ENCODE data around the gene GRIK3.

Gene GRIK3

GRCh38 chr1:36761113-36761512 lies 273.2 kb downstream of the GRIK3 start:
- no peak for DNase-seq (ENCODE audit: low spot score)

GRCh38 chr1:36760081-36760480 lies 274.2 kb downstream of the GRIK3 start:
- DNase-seq (ENCODE audit: low spot score), result no peak

DNA sequence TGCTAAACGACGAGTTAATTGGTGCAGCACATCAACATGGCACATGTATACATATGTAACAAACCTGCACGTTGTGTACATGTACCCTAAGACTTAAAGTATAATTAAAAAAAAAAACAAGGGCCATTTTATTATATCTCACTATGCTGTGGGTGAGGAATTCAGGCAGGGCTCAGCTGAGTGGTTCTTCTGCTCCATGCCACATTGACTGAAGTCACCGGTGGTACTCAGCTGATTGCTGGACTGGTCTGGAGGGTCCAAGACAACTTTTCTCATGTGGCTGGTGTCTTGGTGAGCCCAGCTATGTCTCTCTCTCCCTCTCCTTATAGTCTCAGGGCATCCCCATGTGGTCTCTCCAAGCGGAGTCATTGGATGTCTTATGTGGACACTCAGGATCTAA lies 275.0 kb downstream of the GRIK3 start:
- no peak for DNase-seq (ENCODE audit: low spot score)

DNA sequence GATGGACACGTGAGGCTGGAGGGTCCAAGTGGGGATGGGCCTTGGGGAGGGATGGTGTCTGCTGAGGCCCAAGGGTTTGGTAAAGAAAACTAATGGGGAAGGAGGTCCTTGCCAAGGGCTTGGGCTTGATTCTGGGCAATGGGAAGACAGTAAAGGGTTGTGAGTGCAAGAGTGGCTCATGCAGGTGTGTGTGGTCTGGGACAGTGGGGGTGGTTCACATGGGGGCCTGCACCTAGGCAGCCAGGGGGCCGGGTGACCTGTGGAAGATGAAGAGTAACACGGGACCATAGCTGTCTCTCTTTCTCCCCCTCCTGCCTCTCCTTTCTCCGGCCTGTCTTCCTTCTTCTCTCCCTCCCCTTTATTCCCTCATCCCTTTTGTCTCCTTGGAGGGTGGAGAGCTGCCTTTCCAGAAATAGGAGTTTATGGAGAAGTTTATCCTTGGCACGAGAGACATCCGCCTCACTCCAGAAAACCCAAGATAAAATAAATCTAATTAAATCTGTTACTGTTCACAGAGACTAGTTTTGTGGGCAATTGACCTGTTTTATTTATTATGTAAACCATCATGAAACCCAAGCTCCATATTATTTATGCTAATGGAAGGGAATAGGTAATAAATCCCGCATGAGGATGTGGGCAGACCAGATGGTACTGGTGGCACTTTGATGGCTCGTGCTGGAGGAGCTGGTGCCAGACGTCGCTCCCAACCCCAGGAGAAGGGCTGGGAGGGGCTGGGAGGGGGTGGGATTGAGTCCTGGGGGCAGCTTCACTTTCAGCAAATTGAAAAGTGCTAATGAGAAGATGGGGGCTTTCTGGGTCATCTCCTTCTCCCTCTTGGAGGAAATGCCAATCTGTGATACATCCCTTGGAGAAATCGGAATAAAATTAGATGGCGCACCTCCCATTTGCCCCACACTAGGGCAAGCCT lies 278.7 kb downstream of the GRIK3 start:
- no peak for DNase-seq (ENCODE audit: low spot score)

DNA sequence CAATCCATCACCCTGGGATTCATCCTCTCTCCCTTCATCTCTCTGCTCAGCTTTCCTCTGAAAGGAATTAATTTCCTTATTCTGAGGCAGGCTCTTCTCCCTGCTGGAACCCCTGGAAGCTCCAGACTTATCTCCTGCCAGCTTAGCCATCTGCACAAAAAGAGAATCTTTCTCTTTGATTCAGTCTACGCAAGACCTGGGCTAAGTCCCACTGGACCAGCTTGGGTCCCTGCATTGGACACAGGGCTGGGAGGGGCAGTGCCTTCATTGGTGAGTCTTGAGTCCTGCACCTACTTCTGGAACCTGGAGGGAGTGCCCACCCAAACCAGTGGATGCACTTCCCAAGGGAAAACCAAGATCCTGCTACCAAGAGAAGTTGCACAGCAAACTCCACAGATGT lies 279.9 kb downstream of the GRIK3 start:
- DNase-seq (ENCODE audit: low spot score), result no peak

GRCh38 chr1:36753451-36753850 lies 280.9 kb downstream of the GRIK3 start:
- no peak for DNase-seq (ENCODE audit: low spot score)

DNA sequence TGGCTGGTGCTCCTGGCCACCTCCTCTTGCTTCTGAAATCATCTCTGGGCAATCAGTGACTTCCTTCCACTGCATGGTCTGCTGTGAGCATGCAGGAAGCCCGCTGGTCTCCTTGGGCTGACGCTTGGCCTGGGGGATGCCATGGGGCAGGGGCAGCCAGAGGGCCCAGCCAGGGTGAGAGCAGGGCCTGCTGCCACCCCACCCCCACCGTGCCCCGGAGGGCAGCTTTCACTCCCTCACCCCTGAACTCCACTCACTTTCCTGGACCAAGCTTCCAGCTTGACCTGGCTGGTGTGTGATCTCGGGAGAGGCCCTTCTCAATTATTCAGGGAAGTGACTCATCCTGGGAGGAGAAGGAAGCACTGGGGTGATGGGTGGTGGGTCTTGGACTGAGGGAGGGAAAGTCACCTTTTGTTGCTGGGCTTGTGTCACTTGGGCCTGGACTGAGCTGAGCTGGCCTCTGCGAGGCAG lies 281.4 kb downstream of the GRIK3 start:
- no peak for DNase-seq (ENCODE audit: low spot score)

DNA sequence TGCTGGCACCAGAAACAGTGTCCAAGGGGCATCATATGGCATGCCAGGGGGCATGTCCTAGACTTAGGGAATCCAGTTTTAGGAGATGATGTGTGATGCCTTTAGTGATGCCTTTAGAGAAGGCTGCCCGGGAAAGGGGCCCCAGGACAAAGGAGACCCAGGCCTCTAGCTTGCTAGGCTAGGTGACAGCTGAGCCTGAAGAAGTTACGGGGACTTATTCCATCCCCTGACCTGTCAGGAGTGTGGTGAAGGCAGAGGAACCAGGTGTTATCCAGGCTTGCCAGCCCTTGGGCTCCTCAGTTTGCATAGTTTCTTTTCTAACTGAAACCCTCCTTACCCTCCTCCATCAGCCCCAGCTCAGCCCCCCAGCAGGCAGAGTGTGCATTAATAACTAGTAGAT lies 281.9 kb downstream of the GRIK3 start:
- DNase-seq (ENCODE audit: low spot score), result no peak

DNA sequence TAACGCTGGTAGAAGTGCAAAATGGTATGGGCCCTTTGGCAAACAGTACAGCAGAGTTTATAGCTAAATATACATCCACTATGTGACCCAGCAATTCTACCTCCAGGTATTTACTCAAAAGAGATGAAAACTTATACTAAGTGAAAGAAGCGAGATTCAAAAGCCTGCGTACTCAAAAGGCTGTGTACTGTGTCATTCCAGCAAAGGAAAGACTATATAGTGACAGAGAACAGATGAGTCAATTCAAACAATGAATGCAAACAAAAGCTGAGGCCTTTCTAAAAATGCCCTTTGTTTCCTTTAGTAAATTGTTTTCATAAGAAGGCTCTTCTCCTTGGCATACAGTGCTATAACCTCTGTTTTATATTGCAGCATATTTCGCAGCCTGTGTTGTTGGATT lies 282.8 kb downstream of the GRIK3 start:
- DNase-seq (ENCODE audit: low spot score), result no peak

DNA sequence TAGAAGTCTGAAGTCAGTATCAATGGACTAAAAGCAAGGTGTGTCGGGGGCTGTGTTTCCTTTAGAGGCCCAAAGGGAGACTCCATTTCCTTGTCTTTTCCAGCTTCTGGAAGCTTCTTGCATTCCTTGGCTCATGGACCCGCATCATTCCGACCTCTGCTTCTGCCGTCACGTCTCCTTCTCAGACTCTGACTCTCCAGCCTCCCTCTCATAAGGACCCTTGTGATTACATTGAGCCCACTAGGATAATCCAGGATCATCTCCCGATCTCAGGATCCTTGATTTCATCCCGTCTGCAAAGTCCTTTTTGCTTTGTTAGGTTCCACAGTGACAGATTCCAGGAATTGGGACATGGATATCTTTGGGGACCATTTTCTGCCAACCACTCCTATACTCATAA lies 285.8 kb downstream of the GRIK3 start:
- no peak for DNase-seq (ENCODE audit: low spot score)
